HG03060 (cell line): ENCODE data around the gene ARL4C.

Experiments used
- ATAC-seq: cut with Tn5 transposase; IDR thresholded peaks from one replicate; pipeline ENCODE4 v1.9.1; 2021; ENCODE audit warnings: low read depth, moderate number of reproducible peaks; ENCODE audit not compliant: unreplicated experiment

ARL4C gene

GRCh38 chr2:234496835-234497593 is at the start of gene ARL4C:
ARL4C (minus strand) TSS chr2:234497081; CDS start chr2:234496586, 495 bp downstream.
- ATAC-seq = no peak

DNA sequence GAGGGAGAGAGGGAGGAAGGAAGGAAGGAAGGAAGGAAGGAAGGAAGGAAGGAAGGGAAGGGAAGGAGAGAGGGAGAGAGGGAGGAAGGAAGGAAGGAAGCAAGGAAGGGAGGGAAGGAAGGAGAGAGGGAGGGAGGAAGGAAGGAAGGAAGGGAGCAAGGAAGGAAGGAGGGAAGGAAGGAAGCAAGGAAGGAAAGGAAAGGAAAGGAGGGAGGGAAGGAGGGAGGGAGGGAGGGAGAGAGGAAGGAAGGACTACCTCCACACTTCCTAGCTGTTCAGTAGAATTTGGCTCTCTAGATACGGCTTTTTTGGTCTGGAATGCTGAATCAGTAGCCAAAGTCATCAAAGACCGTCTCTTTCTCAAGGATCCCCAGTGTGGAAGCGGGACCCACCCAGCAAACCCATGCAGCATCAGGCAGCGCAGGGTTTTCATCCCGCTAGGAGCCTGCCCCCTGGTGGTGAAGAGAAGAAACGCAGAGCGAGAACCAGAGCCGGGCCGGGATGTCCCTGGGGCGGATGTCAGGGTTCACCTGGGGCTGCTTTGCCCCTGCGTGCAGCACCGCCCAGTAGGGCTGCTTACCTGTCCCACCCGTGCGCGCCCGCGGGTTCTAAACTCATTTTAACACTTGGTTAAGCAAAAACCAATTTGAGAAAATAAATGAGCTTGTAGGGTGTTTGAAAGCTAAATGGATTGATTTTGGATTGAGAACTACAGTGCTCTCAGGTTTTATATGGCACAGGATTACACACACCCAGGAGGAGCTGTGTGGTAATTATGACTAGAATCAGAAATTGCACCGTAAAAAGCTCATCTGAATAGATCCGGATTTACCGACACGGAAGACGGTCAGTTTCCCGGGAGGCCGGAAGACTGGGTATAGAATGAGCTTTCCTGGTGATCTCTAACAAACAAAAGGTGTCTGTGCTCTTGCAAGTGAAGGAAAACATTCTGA is 48.1 kb upstream of the ARL4C start:
- no peak for ATAC-seq

- ATAC-seq = no peak
Observed at GRCh38 chr2:234542742-234543141, 45.9 kb upstream of the ARL4C start.

- no peak for ATAC-seq
Observed at GRCh38 chr2:234537929-234538328, 41.0 kb upstream of the ARL4C start.

DNA sequence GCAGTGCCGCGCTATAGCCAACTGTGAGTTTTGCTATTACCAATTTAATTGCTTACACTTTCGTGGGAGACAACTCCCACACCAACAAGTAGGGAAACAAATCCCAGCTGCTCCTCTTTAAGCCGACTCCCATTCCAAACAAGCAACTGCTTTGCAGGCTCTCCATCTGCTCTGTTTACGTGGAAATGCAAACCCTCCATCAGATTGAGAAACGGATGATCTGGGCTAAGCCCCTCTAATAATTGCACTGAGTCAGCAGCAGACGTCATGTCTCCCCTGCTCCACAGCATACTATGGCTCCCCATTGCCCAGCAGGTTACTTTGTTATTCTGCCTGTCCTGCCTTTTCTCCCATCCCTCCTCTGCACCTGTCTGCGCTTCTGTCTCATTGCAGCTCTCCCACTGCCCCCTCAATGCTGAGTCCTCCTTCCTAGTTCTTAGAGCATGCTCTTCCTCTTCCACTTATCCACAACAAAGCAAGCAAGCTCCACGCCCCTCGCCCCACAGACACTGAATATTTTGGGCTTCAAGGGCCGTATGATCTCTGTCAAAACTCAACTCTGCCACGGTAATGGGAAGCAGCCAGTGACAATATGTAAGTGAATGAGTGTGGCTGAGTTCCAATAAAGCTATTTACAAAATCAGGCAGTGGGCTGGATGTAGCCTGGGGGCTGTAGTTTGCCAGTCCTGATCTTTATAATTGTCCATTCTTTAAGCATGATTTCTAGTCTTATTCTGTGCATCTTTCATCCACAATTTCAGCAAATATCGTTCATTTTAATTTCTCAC is 39.5 kb upstream of the ARL4C start:
- ATAC-seq = no peak

DNA sequence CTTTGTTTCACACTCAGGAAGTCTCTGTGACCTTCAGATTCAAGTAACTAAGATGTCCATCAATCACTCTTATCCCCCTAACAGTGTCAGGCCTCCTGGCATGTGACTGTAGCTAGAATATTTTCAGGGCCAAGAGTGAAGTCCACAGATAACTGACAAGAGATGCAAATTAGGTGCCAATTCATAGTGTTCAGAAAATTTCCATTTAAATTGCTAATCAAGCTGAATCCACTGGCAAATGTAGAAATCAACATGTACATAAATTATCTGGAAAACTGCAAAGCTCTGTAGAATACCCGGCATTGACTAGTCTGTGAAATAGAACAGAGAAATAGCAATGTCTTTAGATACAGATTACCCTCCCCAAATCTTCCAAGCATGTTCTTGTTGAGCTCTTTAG is 38.6 kb upstream of the ARL4C start:
- no peak for ATAC-seq

DNA sequence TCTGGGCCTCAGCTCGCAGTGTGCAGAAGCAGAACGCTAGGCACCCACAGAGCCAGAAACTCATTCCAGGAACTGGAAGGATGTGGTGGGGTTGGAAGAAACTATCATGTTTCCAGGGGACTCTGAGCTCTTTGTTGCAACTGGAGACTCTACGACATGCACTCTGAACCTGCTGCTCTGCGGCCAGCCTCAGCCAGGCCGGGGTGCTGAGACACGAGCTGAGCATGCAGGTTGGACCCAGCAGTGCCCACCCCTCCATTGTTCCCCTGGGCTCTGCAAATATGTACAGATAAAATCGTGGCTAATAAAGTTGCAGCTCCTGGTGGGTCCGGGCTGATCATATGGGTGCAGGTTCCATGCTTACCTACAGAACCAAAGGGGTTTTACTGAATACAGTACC is 37.6 kb upstream of the ARL4C start:
- ATAC-seq = no peak

DNA sequence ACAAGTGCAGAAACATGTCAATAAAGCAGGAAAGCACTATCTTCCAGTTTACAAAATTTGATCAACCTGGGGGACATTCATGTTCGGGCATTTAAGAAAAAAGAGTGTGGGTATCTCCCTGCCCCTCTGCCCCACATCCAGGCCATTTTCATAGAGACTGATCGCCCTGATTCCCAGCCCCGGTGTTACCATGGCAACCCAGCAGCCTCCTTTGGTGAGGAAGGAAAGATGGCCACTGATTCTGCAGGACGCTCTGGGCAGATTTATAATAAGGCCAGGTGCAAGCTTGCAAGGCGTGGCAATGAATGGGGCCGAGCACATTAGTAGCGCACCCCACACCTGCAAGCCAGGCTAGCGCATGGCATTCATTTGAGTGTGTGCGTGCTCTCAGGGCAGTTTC is 36.7 kb upstream of the ARL4C start:
- no peak for ATAC-seq

DNA sequence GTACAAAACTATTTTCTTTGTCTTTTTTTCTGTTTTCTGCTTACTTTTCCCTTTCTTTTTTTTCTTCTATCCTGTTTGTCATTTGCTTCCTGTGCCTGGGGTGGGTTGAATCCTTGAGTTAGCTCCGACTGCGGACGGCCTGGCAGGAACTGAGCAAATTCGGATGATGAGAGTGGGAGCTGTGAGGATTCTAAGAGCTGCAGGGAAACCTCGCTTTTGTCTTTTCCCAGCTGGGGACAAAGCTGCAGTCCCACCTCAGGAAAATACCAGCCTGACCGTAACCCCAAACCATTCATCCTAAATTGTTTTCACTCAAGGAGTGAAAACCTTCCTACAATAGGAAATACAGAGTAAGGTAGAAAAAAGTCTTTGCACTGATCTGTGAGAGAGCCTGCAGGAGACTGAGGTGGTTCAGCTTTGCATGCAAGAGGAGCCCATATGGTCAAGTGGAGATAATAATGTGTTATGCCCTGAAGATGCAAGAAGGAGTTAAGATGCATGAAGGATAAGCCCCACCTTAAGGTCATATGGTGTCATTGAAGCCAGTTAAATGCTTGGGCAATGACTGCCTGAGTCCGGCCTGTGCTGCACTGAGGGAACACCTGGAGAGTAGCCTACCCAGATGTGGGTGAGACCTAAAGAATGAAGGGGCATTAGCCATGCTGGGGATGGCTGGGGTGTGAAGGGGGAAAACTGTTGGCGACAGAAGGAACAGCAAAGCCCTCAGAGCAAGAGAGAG is 31.7 kb upstream of the ARL4C start:
- no peak for ATAC-seq

DNA sequence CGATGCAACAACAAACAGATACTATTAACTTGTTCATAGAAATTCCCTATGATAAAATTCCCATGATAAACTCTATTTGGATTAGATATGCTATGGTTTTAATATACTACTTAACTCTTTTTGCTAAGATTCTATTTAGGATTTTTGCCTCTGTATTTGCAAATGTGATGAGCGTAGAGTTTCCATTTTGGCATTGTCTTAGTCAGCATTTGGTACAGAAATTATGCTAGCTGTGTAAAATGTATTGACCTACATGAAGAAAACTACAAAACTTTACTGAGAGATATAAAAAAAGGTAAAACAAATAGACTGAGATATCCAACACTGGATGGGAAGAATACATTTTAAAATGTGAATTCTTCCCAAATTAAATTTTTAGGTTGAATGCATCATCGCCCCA is 29.8 kb upstream of the ARL4C start:
- ATAC-seq = no peak

- ATAC-seq = no peak
Observed at GRCh38 chr2:234521536-234521935, 24.7 kb upstream of the ARL4C start.

DNA sequence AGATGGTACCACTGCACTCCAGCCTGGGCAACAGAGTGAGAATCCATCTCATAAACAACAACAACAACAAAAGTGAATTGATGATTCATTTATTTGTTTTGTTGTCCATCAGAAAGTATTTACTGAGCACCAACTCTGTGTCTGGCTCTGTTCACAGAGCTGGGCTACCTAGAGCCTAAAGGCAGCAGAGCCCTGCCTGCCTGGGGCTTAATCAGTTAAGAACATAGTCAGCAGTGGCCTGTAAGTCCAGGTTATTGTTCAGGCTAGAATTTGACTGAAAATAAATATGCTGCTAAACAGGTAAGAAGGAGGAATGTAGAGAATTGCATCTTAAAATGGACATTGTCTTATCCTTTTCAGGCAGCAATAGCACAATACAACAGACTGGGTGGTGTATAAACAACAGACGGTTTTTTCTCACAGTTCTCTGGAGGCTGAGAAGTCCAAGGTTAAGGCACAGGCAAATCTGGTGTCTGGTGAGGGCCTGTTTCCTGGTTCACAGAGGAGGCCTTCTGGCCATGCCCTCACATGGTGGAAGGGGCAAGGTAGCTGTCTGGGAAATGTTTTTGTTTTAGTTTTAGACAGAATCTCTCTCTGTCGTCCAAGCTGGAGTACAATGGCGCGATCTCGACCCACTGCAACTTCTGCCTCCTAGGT is 22.2 kb upstream of the ARL4C start:
- ATAC-seq = no peak

- no peak for ATAC-seq
Observed at GRCh38 chr2:234517971-234518370, 21.1 kb upstream of the ARL4C start.

- ATAC-seq = no peak
Observed at GRCh38 chr2:234514873-234515638, 18.2 kb upstream of the ARL4C start.

- no peak for ATAC-seq
Observed at GRCh38 chr2:234514099-234514498, 17.2 kb upstream of the ARL4C start.

GRCh38 chr2:234512884-234513669 is 16.2 kb upstream of the ARL4C start:
- ATAC-seq = no peak

- no peak for ATAC-seq
Observed at GRCh38 chr2:234502919-234503285, 6.0 kb upstream of the ARL4C start.

DNA sequence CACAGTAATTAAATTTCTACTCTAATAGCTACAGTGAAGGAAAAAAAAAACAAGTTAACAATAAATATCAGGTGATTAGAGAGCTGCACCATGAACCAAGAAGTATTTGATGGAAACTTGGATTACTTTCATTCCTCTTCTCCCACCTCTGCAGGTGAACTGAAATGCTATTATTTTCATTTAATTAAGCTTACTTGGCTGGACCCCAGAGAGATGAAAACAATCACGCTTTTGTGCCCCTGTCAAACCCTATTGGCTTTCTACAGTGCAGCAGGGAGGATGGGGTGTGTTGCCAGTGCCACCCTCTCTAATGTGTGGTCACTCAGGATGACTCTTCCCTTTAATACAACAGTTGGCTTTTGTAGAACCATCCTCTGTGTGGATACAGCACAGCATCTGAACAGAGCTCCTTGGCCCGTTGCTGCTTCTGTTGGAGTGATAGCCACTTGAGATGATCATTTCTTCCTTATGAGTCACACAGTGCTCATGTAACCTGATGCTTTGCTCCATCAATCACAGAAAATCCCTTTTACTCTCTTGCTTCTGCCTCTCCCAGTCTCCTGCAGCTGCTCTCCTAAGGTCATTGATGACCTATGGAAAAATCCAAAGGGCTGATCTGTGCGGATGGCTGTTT is 5.5 kb upstream of the ARL4C start:
- ATAC-seq = no peak
